SKM-1 treated with dmso at 0.1 percent for 144 hours (cell line): ENCODE measurements around the gene ATP6V1B1.

ENCODE experiments used
- DNase-seq: peaks from one replicate; lab custom pipeline; 2025; ENCODE audit not compliant: unreplicated experiment; lab: John Stamatoyannopoulos, UW

ATP6V1B1 gene

GRCh38 chr2:70901227-70902066 lies 34.3 kb upstream of the ATP6V1B1 start:
- no peak for DNase-seq

- no peak for DNase-seq
Measured at GRCh38 chr2:70902067-70902442, 33.6 kb upstream of the ATP6V1B1 start.

- no peak for DNase-seq
Measured at GRCh38 chr2:70902579-70902978, 33.1 kb upstream of the ATP6V1B1 start.

- no peak for DNase-seq
Measured at GRCh38 chr2:70903171-70903570, 32.5 kb upstream of the ATP6V1B1 start.

GRCh38 chr2:70903641-70904340 lies 31.9 kb upstream of the ATP6V1B1 start:
- DNase-seq = no peak

GRCh38 chr2:70904371-70905216 lies 31.1 kb upstream of the ATP6V1B1 start:
- DNase-seq = no peak

GRCh38 chr2:70905443-70906421 lies 30.0 kb upstream of the ATP6V1B1 start:
- no peak for DNase-seq

- no peak for DNase-seq
Measured at GRCh38 chr2:70906439-70907005, 29.2 kb upstream of the ATP6V1B1 start.

- DNase-seq = peak; percentile 44
Measured at GRCh38 chr2:70907130-70908057, 28.3 kb upstream of the ATP6V1B1 start.

GRCh38 chr2:70916291-70916690 lies 19.4 kb upstream of the ATP6V1B1 start:
- peak; percentile 19 for DNase-seq

GRCh38 chr2:70918016-70918415 lies 17.7 kb upstream of the ATP6V1B1 start:
- DNase-seq = no peak

GRCh38 chr2:70919672-70920366 lies 15.9 kb upstream of the ATP6V1B1 start:
- peak; percentile 53 for DNase-seq

- DNase-seq = no peak
Measured at GRCh38 chr2:70920367-70920715, 15.4 kb upstream of the ATP6V1B1 start.

- no peak for DNase-seq
Measured at GRCh38 chr2:70921031-70921430, 14.7 kb upstream of the ATP6V1B1 start.

- DNase-seq = no peak
Measured at GRCh38 chr2:70921839-70922234, 13.9 kb upstream of the ATP6V1B1 start.

GRCh38 chr2:70922235-70923234 lies 13.2 kb upstream of the ATP6V1B1 start:
- DNase-seq = no peak

- peak; percentile 16 for DNase-seq
Measured at GRCh38 chr2:70923378-70924015, 12.2 kb upstream of the ATP6V1B1 start.
